GM13976 (cell line): ENCODE data around the gene HDAC9.

Experiments
- DNase-seq: peaks from one replicate; pipeline ENCODE4 v3.0.0; 2012; ENCODE audit warnings: low spot score
- in situ Hi-C: fragments of 300-500 bp; cut with MboI; formaldehyde crosslinking; loops from one replicate; pipeline ENCODE4 v1.12.0; 2022; ENCODE audit warnings: low sequenced_read_pairs, mixed read lengths, inconsistent platforms; ENCODE audit not compliant: unreplicated experiment
- TF ChIP-seq, protein P1 (sequence below): IDR thresholded peaks from 2 replicates; pipeline ENCODE4 v1.5.1; 2012; ENCODE audit warnings: borderline replicate concordance, mild to moderate bottlenecking; ENCODE audit not compliant: insufficient read depth; ENCODE audit errors: extremely low read depth, missing control alignments, control extremely low read depth

Gene HDAC9

DNA sequence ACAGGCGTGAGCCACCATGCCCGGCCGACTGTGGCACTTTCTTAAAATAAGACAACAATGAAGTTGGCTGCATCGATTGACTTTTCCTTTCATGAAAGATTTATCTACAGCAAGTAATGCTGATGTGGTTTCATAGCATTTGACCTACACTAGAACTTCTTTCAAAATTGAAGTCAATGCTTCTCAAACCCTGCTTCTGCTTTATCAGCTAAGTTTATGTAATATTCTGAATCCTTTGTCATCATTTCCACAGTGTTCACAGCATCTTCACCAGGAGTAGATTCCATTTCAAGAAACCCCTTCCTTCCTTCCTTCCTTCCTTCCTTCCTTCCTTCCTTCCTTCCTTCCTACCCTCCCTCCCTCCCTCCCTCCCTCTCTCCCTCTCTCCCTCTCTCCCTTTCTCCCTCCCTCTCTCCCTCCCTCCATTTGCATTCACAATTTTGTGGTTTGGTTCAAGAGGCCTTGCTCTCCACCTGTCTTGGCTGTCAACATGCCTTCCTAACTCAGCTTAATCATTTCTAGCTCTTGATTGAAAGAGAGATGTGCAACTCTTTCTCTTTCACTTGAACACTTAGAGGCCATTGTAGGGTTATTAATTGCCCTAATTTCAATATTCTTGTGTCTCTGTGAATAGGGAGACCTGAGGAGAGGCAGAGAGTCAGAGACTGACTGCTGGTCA is 52.1 kb downstream of the HDAC9 start:
- TF ChIP-seq, protein P1, sequence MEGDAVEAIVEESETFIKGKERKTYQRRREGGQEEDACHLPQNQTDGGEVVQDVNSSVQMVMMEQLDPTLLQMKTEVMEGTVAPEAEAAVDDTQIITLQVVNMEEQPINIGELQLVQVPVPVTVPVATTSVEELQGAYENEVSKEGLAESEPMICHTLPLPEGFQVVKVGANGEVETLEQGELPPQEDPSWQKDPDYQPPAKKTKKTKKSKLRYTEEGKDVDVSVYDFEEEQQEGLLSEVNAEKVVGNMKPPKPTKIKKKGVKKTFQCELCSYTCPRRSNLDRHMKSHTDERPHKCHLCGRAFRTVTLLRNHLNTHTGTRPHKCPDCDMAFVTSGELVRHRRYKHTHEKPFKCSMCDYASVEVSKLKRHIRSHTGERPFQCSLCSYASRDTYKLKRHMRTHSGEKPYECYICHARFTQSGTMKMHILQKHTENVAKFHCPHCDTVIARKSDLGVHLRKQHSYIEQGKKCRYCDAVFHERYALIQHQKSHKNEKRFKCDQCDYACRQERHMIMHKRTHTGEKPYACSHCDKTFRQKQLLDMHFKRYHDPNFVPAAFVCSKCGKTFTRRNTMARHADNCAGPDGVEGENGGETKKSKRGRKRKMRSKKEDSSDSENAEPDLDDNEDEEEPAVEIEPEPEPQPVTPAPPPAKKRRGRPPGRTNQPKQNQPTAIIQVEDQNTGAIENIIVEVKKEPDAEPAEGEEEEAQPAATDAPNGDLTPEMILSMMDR, result no peak
- in situ Hi-C loops, result no loop called here
- no peak for DNase-seq

DNA sequence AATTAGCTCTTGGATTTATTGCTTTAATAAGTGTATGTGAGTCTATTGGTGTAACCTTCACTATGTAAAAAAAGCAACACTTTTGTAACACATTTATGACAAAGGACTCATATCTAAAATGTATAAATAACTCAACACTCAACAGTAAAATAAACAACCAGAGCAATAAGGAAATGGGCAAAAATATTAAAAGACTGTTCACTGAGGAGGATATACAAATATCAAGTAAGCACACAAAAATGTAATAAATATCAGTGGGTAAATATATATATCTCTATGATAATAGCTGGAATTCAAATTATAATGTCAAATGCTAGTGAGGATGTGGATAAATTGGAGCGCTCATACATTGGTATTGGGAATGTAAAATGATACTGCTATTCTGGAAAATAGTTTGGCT is 53.0 kb downstream of the HDAC9 start:
- in situ Hi-C loops, result no loop called here
- no peak for DNase-seq
- TF ChIP-seq, protein P1, result no peak

DNA sequence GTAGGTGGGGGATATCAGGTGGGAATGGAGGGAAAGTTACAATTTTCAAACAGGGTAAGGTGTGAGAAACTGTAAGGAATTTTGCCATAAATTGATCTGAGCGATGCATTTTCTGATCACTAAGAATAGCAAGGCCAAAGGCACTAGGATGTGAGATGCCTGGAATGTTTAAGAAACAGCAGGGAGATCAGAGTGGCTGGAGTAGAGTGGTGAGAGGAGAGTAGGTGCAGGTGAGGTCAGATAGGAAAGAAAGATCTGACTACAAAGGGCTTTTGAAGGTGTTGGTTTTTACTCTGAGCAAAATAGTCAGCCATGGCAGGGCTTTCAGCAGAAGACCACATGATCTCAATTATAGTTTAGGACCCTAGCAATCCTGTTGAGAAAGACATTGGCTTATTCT is 55.0 kb downstream of the HDAC9 start:
- no peak for DNase-seq
- in situ Hi-C loops, result no loop called here
- TF ChIP-seq, protein P1, result no peak

DNA sequence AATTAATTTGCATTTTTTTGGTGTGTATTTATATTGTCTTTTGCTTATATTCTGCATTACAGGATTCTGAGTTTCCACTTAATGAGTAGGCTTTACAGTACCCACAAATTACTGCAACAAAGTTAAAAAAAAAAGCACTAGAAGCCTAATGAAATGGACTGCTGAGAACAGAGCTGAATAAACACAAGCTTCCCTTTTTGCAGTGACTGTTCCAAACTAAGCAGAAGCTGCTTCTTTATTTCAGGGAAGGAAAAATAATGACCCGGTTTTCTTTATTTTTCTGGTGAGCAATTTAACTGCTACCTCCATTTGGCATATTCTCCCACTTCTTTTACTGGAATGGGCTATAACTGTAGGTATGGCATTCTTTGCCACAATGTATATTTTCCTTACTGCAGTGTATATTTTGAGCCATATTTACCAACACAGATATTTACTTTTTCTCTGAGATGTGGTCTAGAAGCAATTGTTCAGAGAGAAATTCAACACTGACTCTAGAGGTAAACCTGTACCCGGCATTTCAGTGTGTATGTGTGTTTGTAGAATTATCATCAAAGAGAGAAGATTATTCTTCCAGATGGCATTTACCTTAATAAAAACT is 56.9 kb downstream of the HDAC9 start:
- no peak for DNase-seq
- in situ Hi-C loops, result no loop called here
- TF ChIP-seq, protein P1, result no peak

DNA sequence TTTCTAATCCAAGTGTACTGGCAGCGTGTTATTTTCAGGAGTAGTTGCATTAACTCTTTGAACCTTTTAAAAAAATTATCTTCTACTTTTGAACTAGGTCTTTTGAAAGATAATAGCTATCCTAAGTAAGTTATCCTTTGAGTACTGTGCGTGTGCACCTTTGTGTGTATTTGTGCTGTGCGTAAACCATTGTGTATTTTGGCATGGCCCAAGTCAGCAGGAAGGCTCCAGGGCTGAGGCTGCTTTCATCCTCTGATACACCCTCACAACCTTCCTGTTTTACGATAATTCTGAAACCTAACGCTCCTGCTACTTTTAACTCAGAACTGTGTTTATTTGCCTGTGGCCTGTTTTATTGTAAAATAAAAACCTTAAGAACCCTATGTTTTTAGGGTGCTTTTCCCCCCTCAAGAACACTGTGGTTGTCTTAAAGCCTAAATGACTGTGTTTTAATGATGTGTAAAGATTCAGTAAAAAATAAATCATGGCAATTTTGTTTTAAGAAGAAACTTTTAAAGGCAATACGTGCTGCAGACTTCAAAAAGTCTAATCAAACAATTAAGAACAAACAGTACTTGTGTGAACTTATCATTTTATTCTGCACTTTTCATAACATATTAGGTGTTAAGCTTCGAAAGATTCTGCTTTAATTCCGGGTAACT is 57.5 kb downstream of the HDAC9 start:
- TF ChIP-seq, protein P1, result no peak
- no peak for DNase-seq
- in situ Hi-C loops, result no loop called here

DNA sequence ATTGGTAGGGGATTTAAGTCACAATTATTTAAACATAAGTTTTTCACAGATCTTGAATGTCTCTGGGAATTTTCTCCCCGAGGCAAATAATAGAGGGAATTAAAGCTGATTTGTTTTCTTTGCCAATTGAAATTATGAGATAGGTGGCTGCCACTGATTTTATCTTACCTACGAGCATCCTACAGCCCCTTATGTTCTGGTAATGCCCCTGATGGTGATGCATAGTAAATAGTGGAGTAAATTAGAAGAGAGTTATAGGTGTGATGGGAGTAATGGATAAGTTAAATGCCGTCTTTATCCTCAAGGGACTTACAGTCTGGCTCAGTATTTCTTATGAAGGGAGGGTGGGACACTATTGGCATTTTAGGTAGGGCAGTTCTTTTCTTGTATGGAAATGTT is 58.1 kb downstream of the HDAC9 start:
- TF ChIP-seq, protein P1, result no peak
- in situ Hi-C loops, result no loop called here
- no peak for DNase-seq
